Activated gamma-delta T cell treated with anti-CD3 and anti-CD28 coated beads, Interleukin-2, amount 50 U/mL, for 16 hours (primary cell): ENCODE data around the gene EXD3.

ENCODE experiments used
- DNase-seq: peaks from one replicate; pipeline ENCODE4 v3.0.0-alpha.2; 2020; ENCODE audit warnings: low read depth

Gene EXD3

GRCh38 chr9:137447722-137448601, 25.0 kb upstream of the EXD3 start:
- no peak for DNase-seq

DNA sequence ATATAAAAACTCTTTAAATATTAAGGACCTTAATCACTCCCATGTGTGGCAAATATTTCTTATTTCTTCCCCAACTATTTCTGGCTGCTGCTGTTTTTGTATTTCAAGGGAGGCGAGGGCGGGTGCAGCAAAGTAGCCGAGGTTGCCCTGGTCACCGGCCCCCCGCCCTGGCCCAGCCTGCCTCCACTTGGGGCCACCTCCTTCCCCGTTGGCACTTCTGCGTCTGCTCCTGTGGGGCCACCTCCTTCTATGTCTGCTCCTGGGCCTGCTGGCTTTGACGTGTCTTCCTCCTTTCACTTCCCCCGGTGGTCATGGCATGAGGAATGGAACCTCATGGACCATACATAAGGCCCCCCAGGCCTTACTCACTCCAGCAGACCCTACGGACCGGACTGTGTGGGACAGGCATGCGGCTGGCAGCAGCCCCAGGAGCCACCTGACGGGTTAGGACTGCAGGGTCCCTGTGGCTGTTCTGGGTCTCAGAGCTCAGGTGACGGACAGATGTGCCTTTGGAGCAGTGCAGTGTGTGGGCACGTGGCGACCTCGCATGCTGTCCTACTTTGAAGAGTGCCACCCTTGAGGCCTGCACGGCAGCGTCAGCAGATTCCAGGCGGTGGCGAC, 24.0 kb upstream of the EXD3 start:
- no peak for DNase-seq

GRCh38 chr9:137445930-137446431, 23.0 kb upstream of the EXD3 start:
- no peak for DNase-seq

DNA sequence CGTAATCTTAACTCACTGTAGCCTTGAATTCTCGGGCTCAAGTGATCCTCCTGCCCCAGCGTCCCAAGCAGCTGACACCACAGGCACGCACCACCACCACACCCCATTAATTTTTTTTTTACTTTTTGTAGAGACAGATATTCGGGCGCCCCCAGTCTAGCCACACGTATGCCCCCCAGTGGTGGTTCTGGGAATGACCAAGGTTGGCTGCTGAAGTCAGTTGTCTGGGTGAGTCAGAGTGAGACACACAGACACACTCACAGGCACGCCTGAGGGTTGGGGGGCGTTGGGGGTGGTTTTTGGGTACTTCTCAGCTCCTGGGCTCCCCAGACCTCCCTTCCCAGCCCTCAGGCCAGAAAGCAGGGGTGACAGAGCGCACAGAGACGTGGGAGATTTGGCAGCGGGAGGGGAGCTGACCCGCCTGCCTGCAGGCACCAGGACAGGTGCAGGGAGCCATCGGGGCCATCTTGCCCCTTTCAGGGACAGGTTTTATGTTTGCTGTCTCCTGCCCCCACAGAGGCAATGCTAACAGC, 22.4 kb upstream of the EXD3 start:
- DNase-seq: peak; percentile 79

DNA sequence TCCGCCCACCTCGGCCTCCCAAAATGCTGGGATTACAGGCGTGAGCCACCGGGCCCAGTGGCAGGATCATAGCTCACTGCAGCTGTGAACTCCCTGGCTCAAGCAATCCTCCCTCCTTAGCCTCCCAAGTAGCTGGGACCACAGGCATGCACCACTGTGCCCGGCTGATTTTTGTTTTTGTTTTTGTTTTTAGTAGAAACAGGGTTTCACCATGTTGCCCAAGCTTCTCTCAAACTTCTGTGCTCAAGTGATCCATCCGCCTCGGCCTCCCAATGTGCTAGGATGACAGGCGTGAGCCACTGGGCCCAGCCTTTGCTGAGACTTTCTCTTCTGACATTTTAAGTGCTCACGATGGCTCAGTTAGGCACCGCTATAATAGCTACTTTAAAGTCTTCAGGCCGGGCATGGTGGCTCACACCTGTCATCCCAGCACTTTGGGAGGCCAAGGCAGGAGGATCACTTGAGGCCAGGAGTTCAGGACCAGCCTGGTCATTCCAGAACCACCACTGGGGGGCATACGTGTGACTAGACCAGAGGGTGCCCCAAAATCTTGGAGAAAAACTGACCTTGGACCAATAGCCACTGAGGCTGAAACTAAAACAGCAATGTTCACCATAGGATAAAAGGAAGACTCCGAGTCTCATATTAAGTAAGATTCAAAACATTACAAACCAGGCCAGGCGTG, 21.3 kb upstream of the EXD3 start:
- DNase-seq: no peak

DNA sequence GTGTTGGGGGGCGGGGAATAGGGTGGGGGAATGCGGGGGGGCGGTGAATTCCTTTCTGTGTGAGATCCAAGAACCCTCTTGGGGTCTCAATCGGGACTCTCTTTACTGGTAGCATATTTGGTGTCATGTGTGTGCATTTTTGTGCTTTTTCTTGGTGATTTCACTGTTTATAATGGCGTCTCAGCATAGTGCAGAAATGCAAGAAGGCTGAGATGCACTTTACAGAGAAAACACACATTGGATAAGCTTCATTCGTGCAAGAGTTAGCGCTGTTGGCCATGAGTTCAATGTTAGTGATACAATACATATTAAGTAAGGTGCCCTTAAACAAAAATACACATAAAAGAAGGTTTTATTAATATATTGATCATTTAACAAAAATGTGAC, 19.0 kb upstream of the EXD3 start:
- DNase-seq: no peak

DNA sequence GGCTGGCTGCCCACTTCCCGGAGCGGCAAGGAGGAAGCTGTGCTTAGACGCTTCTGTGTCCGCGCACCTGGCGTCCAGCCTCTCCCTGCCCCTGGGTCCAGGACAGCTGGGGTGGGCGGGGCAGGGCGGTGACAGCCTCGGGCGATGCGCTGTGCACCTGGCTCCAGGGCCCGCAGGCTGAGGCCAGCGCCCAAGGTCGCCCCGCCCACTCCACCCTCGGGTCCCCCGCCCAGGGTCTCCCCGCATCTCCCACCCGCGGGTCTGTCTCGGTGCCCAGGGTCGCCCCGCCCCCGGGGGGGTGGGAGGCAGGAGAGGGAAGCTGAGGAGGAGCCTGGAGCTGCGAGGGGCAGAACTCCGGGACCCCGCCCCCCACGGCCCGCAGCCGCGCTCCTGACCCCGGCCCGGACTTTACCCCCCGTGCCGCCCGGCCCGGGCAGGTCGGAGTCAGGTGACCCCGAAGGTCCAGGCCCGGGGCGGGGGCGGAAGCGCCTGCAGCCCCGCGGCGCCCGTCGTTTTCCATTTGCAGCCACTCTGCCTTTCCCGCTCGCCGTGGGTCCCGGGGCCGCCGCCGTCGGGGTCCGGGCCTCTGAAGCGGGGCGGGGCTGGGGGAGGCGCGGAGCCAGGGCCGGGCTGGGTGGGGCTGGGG, 18.4 kb upstream of the EXD3 start, which contains the start of gene ENTPD8:
TSS of gene ENTPD8 (minus strand) at position 69 of the 646 bp plus-strand sequence. CDS start 3,072 bp downstream, outside the sequence.
- DNase-seq: no peak

- no peak for DNase-seq
These were observed 16.3 kb upstream of the EXD3 start for GRCh38 chr9:137439158-137439714.

DNA sequence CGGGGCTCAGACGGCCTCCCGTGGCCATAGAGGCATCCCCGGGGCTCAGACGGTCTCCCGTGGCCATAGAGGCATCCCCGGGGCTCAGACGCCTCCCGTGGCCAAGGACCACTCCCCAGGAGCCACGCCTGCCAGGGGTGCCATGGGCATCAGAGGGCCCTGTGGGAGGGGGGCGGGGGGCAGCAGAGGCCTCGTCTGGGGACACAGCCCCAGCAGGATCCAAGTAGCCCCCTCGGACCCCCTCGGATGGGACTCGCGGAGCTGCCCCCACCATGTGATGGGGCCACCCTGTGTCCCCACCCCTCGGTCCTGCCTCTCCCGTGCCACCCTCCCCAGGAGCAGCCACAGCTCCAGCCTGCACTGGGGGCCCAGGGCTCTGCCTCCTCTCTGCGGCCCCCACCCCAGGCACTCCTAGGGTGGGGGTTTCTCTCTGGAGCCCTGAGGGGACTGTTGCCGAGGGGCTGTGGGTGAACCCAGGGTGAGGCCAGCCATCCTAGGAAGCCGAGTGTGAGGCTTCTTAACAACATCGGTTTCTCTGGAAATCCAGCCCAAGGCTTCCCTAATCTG, 15.7 kb upstream of the EXD3 start:
- no peak for DNase-seq

DNA sequence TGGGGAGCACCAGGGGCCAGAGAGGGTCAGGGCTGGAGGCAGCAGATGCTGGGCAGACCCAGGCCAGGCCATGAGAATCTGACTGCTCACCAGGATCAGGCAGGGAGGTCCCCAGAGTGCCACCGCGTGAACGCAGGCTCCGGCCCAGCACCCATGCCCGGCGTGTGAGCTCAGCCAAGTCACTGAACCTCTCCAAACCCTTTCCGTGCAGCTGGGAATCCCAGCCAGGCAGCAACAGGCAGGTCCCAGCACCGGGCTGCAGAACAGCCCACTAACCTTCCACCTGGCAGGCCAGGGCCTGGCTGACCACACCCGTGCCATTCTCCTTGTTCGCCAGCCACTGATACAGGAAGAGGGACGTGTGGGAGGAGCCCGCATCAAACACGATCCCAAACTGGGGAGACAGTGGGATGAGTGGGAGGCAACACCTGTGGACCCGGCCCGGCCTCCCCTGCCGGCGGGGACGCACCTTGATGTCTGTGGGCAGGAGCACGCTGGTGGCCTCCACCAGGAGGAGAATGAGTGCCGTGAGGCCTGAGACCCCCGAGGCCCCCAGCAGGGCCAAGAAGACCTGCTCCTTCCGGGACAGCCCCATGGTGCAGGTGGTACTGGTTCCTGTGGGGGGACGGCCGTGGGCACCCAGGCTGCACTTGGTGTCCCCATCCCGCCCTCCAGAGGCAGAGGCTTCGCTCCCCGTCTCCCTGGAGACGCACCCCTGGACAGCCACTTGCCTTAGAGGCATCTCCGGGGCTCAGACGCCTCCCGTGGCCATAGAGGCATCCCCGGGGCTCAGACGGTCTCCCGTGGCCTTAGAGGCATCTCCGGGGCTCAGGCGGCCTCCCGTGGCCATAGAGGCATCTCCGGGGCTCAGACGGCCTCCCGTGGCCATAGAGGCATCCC, 15.0 kb upstream of the EXD3 start:
- no peak for DNase-seq

DNA sequence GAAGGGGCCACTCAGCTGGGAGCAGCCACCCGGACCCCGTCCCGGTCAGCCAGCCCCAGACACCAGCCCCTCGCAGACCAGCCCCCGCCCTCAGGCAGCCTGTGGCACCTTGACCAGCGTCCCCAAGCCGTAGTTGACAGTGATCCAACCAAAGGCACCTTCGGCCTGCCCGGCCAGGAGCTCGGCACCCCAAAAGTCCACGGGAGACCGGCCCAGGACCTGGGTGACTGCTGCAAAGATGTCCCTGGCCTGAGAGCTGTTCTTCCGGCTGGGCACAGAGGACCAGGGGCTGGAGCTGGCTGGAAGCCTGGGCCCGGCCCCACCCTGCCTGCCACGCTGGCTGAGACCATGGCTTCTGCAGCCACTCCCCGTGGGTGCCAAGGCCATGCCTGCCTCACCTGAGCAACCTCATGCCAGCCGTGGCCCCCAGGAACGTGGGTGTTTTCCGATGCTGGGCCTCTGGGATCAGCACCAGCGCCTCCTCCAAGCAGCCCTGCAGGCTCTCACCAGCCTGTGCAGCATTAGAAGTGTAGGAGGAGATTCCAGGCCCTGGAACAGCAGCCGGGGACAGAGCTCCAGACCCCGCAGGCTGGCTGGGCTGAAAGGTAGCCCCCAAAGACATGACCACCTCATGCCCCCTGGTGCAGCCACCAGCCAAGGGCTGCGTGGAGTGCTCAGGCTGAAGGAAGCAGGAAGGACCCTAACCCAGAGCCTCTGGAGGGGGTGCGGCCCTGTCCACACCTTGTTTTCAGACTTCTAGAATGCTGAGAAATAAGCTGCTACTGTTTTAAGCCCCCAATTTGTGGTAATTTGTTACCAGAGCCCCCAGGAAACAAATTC, 14.0 kb upstream of the EXD3 start:
- DNase-seq: no peak

DNA sequence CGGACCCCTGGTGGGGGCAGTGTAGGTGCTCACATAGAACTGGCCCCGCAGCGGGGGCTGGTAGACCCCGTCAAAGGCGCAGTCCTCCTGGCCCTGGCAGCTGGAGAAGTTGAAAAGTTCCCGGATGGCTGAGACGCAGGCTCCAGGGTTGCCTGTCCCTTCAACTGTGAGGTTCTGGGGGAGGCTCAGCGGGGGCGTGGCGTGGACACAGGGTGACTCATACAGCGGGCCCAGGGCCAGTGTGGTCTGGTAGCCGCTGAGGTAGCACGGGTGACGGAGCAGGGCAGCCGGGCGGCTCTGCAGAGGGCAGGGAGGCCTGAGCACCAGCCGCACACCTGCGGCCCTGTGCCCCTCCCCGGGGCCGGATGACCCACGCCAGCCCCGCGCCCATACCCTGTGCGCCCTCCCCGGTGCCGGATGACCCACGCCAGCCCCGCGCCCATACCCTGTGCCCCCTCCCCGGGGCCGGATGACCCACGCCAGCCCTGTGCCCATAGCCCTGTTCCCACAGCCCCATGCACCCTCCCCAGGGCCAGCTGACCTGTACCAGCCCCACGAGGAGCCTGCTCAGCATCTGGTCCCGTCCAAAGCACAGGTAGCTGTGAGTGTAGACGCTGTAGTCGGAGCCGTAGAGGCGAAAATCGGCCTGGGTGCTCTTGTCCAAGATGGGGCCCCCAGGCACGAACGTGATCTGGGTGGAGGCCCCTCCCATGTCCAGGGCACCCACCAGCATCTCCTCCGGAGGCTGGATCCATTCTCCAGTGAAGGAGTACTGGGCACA, 13.2 kb upstream of the EXD3 start:
- DNase-seq: no peak

DNA sequence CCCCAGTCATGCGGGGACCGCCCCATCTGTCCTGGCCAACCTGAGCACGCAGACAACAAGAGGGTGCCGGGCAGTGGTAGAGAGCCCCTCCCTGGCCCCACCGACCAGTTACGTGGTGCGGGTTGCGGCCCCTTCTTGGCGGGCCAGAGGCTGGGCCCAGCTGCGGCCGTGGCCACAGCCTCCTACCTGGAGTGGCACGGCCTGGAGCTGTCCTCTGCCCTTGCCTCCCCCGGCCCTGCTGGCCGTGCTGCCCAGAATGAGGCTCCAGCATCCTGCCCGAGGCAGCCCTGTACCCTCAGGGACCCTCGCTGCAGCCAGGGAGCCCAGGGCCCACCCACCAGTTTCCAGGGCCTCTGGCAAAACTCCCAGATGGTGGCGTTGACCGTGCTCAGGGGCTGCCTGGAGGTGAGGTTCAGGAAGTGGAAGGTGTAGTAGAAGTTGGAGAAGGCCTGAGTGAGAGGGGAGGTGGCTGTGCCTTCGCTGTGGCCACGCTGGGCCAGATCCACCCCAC, 12.5 kb upstream of the EXD3 start:
- no peak for DNase-seq

DNA sequence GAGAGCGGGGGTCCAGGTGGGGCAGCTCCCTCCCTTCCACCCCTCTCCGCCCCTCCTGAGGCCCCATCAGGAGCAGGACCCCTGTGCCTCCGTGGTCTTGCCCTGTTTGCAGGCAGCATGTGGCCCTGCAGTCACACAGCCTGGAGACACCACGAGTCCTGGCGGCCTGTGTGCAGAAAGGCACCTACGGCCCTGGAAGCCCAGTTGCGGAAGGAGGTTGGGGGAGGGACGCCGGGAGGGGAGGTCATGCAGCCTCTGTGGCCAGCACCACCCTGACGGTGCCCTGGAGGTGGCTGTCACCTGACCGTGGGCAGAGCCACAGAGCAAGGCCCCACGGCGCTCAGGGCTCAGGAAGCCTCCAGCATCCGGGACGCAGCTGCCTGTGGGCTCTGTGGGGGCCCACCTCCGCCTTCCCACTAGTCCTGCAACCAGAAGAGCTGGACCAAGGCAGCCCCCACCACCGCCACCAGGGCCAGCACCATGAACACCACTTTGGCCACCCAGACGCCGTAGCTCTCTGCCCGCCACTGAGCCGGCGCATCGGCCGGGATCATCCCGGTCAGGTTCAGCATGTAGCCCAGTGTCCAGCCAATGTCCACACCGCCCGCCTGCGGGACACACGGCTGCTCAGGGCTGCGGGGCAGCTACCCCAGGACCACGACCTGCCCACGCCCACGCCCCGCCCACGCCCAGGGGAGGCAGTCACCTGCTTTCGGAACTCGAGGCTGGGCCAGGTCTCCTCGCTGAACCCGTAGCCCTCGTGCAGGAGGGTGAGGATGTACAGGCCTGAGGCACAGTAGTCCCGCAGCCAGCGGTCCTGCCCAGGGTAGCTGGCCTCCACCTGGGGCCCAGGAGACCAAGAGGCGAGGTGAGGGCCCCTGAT, 11.8 kb upstream of the EXD3 start:
- DNase-seq: no peak

- DNase-seq: no peak
These were observed 11.0 kb upstream of the EXD3 start for GRCh38 chr9:137433916-137434431.

- DNase-seq: no peak
These were observed 10.5 kb upstream of the EXD3 start for GRCh38 chr9:137433349-137433915.
